ENCODE results near the gene GNB1.

DNA sequence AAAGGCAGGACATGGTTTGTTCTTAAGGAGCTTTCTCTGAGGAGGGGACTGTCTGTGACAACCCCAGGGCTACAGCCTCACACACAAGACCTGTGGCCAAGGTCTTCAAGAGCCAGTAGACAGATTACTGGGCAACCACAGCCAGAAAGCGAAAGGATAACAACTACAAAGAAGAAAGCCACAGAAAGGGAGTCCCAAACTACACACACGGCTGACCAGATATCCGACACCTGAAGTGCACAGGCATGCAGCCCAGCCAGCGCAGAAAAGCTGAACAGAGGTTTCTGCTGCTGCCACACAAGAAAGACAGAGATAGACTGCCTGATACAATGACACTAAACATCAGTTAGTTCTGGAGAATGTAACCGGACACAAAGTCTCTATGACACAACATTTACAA is 91.2 kb downstream of the GNB1 start:
- 0 out of 2 replicates have a peak, but pooled peaks have one; percentile 31 for TF ChIP-seq YY1 (IDR thresholded peaks at IDR 0.05; ENCODE audit: low read depth, low read length)
- TF ChIP-seq, protein P1, sequence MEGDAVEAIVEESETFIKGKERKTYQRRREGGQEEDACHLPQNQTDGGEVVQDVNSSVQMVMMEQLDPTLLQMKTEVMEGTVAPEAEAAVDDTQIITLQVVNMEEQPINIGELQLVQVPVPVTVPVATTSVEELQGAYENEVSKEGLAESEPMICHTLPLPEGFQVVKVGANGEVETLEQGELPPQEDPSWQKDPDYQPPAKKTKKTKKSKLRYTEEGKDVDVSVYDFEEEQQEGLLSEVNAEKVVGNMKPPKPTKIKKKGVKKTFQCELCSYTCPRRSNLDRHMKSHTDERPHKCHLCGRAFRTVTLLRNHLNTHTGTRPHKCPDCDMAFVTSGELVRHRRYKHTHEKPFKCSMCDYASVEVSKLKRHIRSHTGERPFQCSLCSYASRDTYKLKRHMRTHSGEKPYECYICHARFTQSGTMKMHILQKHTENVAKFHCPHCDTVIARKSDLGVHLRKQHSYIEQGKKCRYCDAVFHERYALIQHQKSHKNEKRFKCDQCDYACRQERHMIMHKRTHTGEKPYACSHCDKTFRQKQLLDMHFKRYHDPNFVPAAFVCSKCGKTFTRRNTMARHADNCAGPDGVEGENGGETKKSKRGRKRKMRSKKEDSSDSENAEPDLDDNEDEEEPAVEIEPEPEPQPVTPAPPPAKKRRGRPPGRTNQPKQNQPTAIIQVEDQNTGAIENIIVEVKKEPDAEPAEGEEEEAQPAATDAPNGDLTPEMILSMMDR (IDR thresholded peaks at IDR 0.05 in 2 of 3, conservative IDR thresholded peaks at IDR 0.05 in 1 of 3; ENCODE audit: control insufficient read depth in 2 of 3, extremely low read depth in 1 of 3, insufficient read depth in 1 of 3, low read depth in 3 of 3, low read length in 3 of 3) = no peak
- peak; percentile 57; the same call in 1 of the 2 replicates for TF ChIP-seq FOXM1 (IDR thresholded peaks at IDR 0.05; ENCODE audit: low read depth, low read length)
- TF ChIP-seq, protein P2, sequence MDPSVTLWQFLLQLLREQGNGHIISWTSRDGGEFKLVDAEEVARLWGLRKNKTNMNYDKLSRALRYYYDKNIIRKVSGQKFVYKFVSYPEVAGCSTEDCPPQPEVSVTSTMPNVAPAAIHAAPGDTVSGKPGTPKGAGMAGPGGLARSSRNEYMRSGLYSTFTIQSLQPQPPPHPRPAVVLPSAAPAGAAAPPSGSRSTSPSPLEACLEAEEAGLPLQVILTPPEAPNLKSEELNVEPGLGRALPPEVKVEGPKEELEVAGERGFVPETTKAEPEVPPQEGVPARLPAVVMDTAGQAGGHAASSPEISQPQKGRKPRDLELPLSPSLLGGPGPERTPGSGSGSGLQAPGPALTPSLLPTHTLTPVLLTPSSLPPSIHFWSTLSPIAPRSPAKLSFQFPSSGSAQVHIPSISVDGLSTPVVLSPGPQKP (IDR thresholded peaks at IDR 0.05; ENCODE audit: low read depth, low read length) = no peak
- peak; percentile 64; the same call in 1 of the 2 replicates for TF ChIP-seq NFIC (IDR thresholded peaks at IDR 0.05; ENCODE audit: low read depth, low read length)
- TF ChIP-seq SREBF2 (IDR thresholded peaks at IDR 0.05; ENCODE audit: low read length) = no peak
- TF ChIP-seq RAD21 (IDR thresholded peaks at IDR 0.05; ENCODE audit: insufficient read depth, low read depth, low read length) = 0 out of 2 replicates have a peak, but pooled peaks have one; percentile 9
- TF ChIP-seq POLR2A (IDR thresholded peaks at IDR 0.05; ENCODE audit: low read depth, low read length) = no peak
- no peak for TF ChIP-seq POLR2AphosphoS5 (IDR thresholded peaks at IDR 0.05; ENCODE audit: low read length)
- peak; percentile 15; the same call in 1 of the 2 replicates for TF ChIP-seq SMC3 (IDR thresholded peaks at IDR 0.05; ENCODE audit: borderline replicate concordance, low read length)
- no peak for TF ChIP-seq ZNF384 (IDR thresholded peaks at IDR 0.05; ENCODE audit: borderline replicate concordance, low read depth, low read length)

Measured in GM12878 (cell line).